ENCODE measurements around the gene KIAA1755.

KIAA1755 gene

DNA sequence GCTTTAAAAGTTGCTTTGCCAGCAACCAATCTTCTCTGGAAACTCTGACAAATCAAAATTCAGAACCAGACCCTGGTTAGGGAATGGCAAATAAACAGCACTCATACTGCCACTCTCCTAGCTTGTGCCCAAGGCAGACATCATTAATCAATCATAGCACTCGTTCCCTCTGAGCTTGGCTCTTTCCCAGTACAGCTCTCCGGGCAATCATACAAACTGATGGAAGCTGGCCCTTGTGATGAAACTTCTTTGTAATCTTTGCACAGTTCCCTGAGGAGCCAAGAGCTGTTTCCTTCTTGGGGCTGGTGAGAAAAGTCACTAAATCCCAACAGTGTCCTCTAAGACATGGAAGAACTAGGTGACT lies 34.7 kb downstream of the KIAA1755 start:
- no peaks in the 10 kb centered on the region for H3K36me3 ChIP-seq (ENCODE audit: insufficient read depth, low read length)
- no peak overlapping the region for H3K9ac ChIP-seq (ENCODE audit: low read depth, low read length, poor library complexity, severe bottlenecking)
- H2AFZ ChIP-seq (ENCODE audit: low read length) = no peak overlapping the region
- TF ChIP-seq EZH2phosphoT487 (IDR thresholded peaks at IDR 0.05; ENCODE audit: borderline replicate concordance) (no peak), CTCF (conservative IDR thresholded peaks at IDR 0.05; ENCODE audit: low read length) (no peak)
- H3K9me2 ChIP-seq (replicated peaks; ENCODE audit: low read depth, low read length) = no peaks in the 10 kb centered on the region
- no peak overlapping the region for H3K4me3 ChIP-seq (ENCODE audit: low read length, poor library complexity, severe bottlenecking)
- no peaks in the 10 kb centered on the region for H3K9me3 ChIP-seq (ENCODE audit: insufficient read depth, low read depth, low read length)
- no peaks in the 10 kb centered on the region for H4K20me1 ChIP-seq (ENCODE audit: insufficient read depth, low read length, poor library complexity, severe bottlenecking)
- no peaks in the 10 kb centered on the region for H3K79me2 ChIP-seq (ENCODE audit: insufficient read depth, low read length)
- no peaks in the 10 kb centered on the region for H3K27me3 ChIP-seq (ENCODE audit: insufficient read depth, low read length, poor library complexity, severe bottlenecking)
- no peak overlapping the region for H3K4me2 ChIP-seq (ENCODE audit: low read depth, low read length, poor library complexity, severe bottlenecking)
- H3K4me1 ChIP-seq (ENCODE audit: insufficient read depth, low read length, poor library complexity, severe bottlenecking) = no peaks in the 10 kb centered on the region
- H3F3A ChIP-seq (ENCODE audit: low read depth) = no peaks in the 10 kb centered on the region

- Histone ChIP-seq H2AFZ (ENCODE audit: low read length) (no peak overlapping the region), H3K9me2 (replicated peaks; ENCODE audit: low read depth, low read length) (no peaks in the 10 kb centered on the region), H3K9ac (ENCODE audit: low read depth, low read length, poor library complexity, severe bottlenecking) (no peak overlapping the region), H4K20me1 (ENCODE audit: insufficient read depth, low read length, poor library complexity, severe bottlenecking) (no peaks in the 10 kb centered on the region), H3K36me3 (ENCODE audit: insufficient read depth, low read length) (no peaks in the 10 kb centered on the region), H3K27me3 (ENCODE audit: insufficient read depth, low read length, poor library complexity, severe bottlenecking) (no peaks in the 10 kb centered on the region), H3K9me3 (ENCODE audit: insufficient read depth, low read depth, low read length) (no peaks in the 10 kb centered on the region), H3K4me1 (ENCODE audit: insufficient read depth, low read length, poor library complexity, severe bottlenecking) (no peaks in the 10 kb centered on the region), H3K4me3 (ENCODE audit: low read length, poor library complexity, severe bottlenecking) (no peak overlapping the region), H3F3A (ENCODE audit: low read depth) (no peaks in the 10 kb centered on the region), H3K79me2 (ENCODE audit: insufficient read depth, low read length) (no peaks in the 10 kb centered on the region), H3K4me2 (ENCODE audit: low read depth, low read length, poor library complexity, severe bottlenecking) (no peak overlapping the region)
- TF ChIP-seq CTCF (conservative IDR thresholded peaks at IDR 0.05; ENCODE audit: low read length) (no peak), EZH2phosphoT487 (IDR thresholded peaks at IDR 0.05; ENCODE audit: borderline replicate concordance) (no peak)
Measured at GRCh38 chr20:38225240-38225899, 35.2 kb downstream of the KIAA1755 start.

DNA sequence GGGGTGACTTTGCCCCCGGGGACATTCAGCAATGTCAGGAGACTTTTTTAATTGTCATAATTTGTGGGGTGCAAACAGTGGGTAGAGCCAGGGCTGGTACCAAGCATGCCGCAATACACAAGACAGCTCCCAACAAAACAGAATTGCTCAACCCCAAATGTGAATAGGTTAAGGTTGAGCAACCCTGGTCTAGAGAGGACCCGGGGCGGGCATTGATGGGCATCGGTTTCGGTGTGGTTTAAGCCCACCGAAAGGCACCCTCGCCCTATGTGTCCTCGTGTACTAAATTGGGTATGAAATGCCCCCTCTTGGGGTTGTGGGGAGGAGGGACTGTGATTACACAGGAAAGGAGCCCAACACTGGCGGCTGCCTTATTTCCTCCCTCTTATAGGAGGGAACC lies 36.0 kb downstream of the KIAA1755 start:
- H3K9ac ChIP-seq (ENCODE audit: low read depth, low read length, poor library complexity, severe bottlenecking) = no peak overlapping the region

More for the DNA sequence above, 36.0 kb downstream of the KIAA1755 start:
- TF ChIP-seq CTCF (conservative IDR thresholded peaks at IDR 0.05; ENCODE audit: low read length) (no peak), EZH2phosphoT487 (IDR thresholded peaks at IDR 0.05; ENCODE audit: borderline replicate concordance) (no peak)
- no peaks in the 10 kb centered on the region for H3F3A ChIP-seq (ENCODE audit: low read depth)
- H3K79me2 ChIP-seq (ENCODE audit: insufficient read depth, low read length) = no peaks in the 10 kb centered on the region
- no peaks in the 10 kb centered on the region for H3K4me1 ChIP-seq (ENCODE audit: insufficient read depth, low read length, poor library complexity, severe bottlenecking)
- no peak overlapping the region for H3K4me3 ChIP-seq (ENCODE audit: low read length, poor library complexity, severe bottlenecking)
- no peak overlapping the region for H2AFZ ChIP-seq (ENCODE audit: low read length)
- no peaks in the 10 kb centered on the region for H4K20me1 ChIP-seq (ENCODE audit: insufficient read depth, low read length, poor library complexity, severe bottlenecking)
- H3K4me2 ChIP-seq (ENCODE audit: low read depth, low read length, poor library complexity, severe bottlenecking) = no peak overlapping the region
- H3K9me2 ChIP-seq (replicated peaks; ENCODE audit: low read depth, low read length) = no peaks in the 10 kb centered on the region
- no peaks in the 10 kb centered on the region for H3K36me3 ChIP-seq (ENCODE audit: insufficient read depth, low read length)
- H3K27me3 ChIP-seq (ENCODE audit: insufficient read depth, low read length, poor library complexity, severe bottlenecking) = no peaks in the 10 kb centered on the region
- H3K9me3 ChIP-seq (ENCODE audit: insufficient read depth, low read depth, low read length) = no peaks in the 10 kb centered on the region
